ENCODE measurements around the gene ELF4. TPM values are rescaled to one million over a fixed set of nuclear protein-coding genes. Genes with fewer than 3 reads are reported as not detected.

The ELF4 gene
- total and polyA plus RNA-seq, 3 donors from 2014 or later: 4.2 to 10.2 (median 5.0) TPM

- WGBS, 2 donors: 82 to 100% methylated on average over 2 to 3 of the region's 3 CpGs
- Histone ChIP-seq H3K4me1 (no peaks in the 10 kb centered on the region), H3K4me3 (no peak overlapping the region), H3K27me3 (no peaks in the 10 kb centered on the region), H3K36me3 (ENCODE audit: low read depth, missing control alignments) (no peaks in the 10 kb centered on the region), H3K9me3 (no peaks in the 10 kb centered on the region), H3K27ac (no peak overlapping the region)
- DNase-seq: no peak
- TF ChIP-seq CTCF (IDR thresholded peaks at IDR 0.05): no peak
- TF ChIP-seq POLR2A (IDR thresholded peaks at IDR 0.05): no peak
- intact Hi-C loops (cut with DNase I; ENCODE audit: low total_unique reads): no loop called here
These were observed 6.7 kb downstream of the ELF4 start for GRCh38 chrX:130103605-130104004.

- no peak for TF ChIP-seq CTCF (IDR thresholded peaks at IDR 0.05)
- no peak for TF ChIP-seq POLR2A (IDR thresholded peaks at IDR 0.05)
- DNase-seq: peak; percentile 58
- no peaks in the 10 kb centered on the region for H3K4me1 ChIP-seq
- intact Hi-C loops (cut with DNase I; ENCODE audit: low total_unique reads): no loop called here
- 24 to 74% methylated on average over 3 to 5 of the region's 5 CpGs for WGBS, 2 donors
- no peaks in the 10 kb centered on the region for H3K27me3 ChIP-seq
- no peak overlapping the region for H3K27ac ChIP-seq
- H3K4me3 ChIP-seq: no peak overlapping the region
- H3K9me3 ChIP-seq: no peaks in the 10 kb centered on the region
- no peaks in the 10 kb centered on the region for H3K36me3 ChIP-seq (ENCODE audit: low read depth, missing control alignments)
These were observed 10.1 kb downstream of the ELF4 start for GRCh38 chrX:130100180-130100579.

GRCh38 chrX:130098210-130098552 lies 12.1 kb downstream of the ELF4 start:
- TF ChIP-seq POLR2A (IDR thresholded peaks at IDR 0.05) (no peak), CTCF (IDR thresholded peaks at IDR 0.05) (no peak)
- intact Hi-C loops (cut with DNase I; ENCODE audit: low total_unique reads): no loop called here
- no peaks in the 10 kb centered on the region for H3K27me3 ChIP-seq
- no peak overlapping the region for H3K27ac ChIP-seq
- WGBS, 2 donors: 40% methylated on average over 5 of the region's 5 CpGs; no CpG with 5 or more reads in 1 of the 2 donors
- H3K36me3 ChIP-seq (ENCODE audit: low read depth, missing control alignments): no peaks in the 10 kb centered on the region
- H3K9me3 ChIP-seq: no peaks in the 10 kb centered on the region
- H3K4me1 ChIP-seq: no peaks in the 10 kb centered on the region
- DNase-seq: no peak
- H3K4me3 ChIP-seq: no peak overlapping the region

- Histone ChIP-seq H3K9me3 (no peaks in the 10 kb centered on the region), H3K36me3 (ENCODE audit: low read depth, missing control alignments) (no peaks in the 10 kb centered on the region), H3K27me3 (no peaks in the 10 kb centered on the region), H3K27ac (no peak overlapping the region), H3K4me1 (no peaks in the 10 kb centered on the region), H3K4me3 (no peak overlapping the region)
- 75 to 88% methylated on average over 2 to 13 of the region's 14 CpGs for WGBS, 2 donors
- intact Hi-C loops (cut with DNase I; ENCODE audit: low total_unique reads): no loop called here
- TF ChIP-seq POLR2A (IDR thresholded peaks at IDR 0.05) (no peak), CTCF (IDR thresholded peaks at IDR 0.05) (no peak)
- no peak for DNase-seq
These were observed 12.6 kb downstream of the ELF4 start for GRCh38 chrX:130097507-130098209.

All from testis (tissue), 3 donors.